ENCODE data around the gene RPS10.
"Not testable (repeated sequence)": the region's sequence is repeated elsewhere in the genome, so short reads cannot be mapped to it uniquely, and the experiment has no call there.

DNA sequence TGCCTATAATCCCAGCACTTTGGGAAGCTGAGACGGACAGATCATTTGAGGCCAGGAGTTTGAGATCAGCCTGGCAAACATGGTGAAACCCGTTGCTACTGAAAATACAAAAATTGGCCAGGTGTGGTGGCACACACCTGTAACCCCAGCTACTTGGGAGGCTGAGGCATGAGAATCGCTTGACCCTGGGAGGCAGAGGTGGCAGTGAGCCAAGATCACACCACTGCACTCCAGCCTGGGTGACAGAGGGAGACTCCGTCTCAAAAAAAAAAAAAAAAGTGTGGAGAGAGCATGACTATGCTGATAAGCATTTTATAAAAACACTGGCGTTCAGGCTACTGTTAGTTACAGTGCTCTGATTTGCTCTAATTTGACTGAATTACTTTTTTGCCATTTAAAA, 48.3 kb downstream of the RPS10 start:
- TF ChIP-seq EZH2 (IDR thresholded peaks at IDR 0.05); FOXP2 (optimal IDR thresholded peaks at IDR 0.05; ENCODE audit: control extremely low read depth, extremely low read length, insufficient read depth): not testable (repeated sequence)
